Stomach (tissue), 4 donors: ENCODE data around the gene ALG3.
A peak's percentile ranks its signal among the peaks of the same experiment; 100 is the strongest.

Source experiments
- EP300 ChIP-seq: sonication (generic); formaldehyde crosslinking; IDR thresholded peaks from one replicate; pipeline ENCODE4 v1.6.1; 2017; ENCODE audit warnings: antibody characterized with exemption
- POLR2A ChIP-seq, 4 donors: fragments of 450-650 bp; IDR thresholded peaks; one replicate each; pipeline ENCODE4 v1.6.1; 2016; ENCODE audit warnings: antibody characterized with exemption in 4 of 4, control low read depth in 2 of 4, mild to moderate bottlenecking in 1 of 4, moderate library complexity in 1 of 4
- TF ChIP-seq, protein P1 (sequence below), 7 experiments: fragments of 450-650 bp in 4 of 7; fragments of 200-600 bp in 3 of 7; sonication (generic) in 3 of 7; IDR thresholded peaks; one replicate each; pipeline ENCODE4 v1.5.1; 2016 to 2019; ENCODE audit warnings: antibody characterized with exemption in 7 of 7, control low read depth in 2 of 7, mild to moderate bottlenecking in 1 of 7

DNA sequence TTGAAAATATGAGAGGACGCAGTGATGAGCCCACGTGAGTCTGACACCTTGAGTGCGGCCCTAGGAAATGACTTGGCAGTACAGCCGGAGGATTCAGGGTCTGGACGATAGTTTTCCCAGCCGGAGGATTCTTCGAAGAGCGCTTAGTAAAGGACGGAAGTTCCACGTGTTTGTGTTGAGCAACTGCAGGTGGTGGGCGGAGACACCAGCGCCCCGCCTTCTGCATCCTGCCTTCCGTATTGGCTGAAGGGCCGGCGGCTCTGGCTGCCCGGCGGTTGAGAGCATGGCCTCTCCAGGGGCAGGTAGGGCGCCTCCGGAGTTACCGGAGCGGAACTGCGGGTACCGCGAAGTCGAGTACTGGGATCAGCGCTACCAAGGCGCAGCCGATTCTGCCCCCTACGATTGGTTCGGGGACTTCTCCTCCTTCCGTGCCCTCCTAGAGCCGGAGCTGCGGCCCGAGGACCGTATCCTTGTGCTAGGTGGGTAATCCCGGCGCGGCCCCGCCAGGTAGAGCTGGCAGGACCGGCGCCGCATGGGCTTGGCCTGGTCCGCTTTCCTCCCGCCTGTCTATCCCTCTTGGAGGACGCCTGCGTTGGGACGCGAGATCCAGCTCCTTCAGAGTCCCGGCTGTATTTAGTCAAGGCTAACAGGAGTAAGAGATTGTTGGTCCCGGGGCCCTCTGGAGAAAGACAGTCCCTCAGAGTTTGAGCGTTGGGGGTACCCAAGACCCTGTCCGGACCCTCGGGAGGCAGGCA, 827 bp upstream of the ALG3 start, which contains the start of gene EEF1AKMT4:
- TF ChIP-seq, protein P1, sequence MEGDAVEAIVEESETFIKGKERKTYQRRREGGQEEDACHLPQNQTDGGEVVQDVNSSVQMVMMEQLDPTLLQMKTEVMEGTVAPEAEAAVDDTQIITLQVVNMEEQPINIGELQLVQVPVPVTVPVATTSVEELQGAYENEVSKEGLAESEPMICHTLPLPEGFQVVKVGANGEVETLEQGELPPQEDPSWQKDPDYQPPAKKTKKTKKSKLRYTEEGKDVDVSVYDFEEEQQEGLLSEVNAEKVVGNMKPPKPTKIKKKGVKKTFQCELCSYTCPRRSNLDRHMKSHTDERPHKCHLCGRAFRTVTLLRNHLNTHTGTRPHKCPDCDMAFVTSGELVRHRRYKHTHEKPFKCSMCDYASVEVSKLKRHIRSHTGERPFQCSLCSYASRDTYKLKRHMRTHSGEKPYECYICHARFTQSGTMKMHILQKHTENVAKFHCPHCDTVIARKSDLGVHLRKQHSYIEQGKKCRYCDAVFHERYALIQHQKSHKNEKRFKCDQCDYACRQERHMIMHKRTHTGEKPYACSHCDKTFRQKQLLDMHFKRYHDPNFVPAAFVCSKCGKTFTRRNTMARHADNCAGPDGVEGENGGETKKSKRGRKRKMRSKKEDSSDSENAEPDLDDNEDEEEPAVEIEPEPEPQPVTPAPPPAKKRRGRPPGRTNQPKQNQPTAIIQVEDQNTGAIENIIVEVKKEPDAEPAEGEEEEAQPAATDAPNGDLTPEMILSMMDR (IDR thresholded peaks at IDR 0.05): peak in 5 of 7 experiments; percentile 34 to 49 (median 46)
- TF ChIP-seq POLR2A (IDR thresholded peaks at IDR 0.05) (no peak), EP300 (no peak)
